ENCODE results near the gene KRT15. TPM values are rescaled to one million over a fixed set of nuclear protein-coding genes. Genes with fewer than 3 reads are reported as not detected.

Gene KRT15
- total and polyA plus RNA-seq, 2 of the 8 experiments (the other 6 are each of a cell fraction or from before 2014, with no cell fraction given), result 0.11 to 0.13 TPM

- no peak overlapping the region for H2BK15ac ChIP-seq (ENCODE audit: low read length)
- FAIRE-seq, result no peak
- no peak overlapping the region for H4K8ac ChIP-seq (ENCODE audit: extremely low read depth, insufficient read depth, low read length)
- 78% methylated on average over 5 of the region's 5 CpGs; no CpG with 5 or more reads in 1 of the 2 experiments for WGBS, 2 experiments (ENCODE audit: extremely low coverage in 1 of 2, insufficient coverage in 1 of 2, insufficient read length in 1 of 2, insufficient replicate concordance in 2 of 2, low coverage in 1 of 2, low lambda C conversion rate in 2 of 2, missing lambda C conversion rate in 1 of 2)
- no peak for DNase-seq (ENCODE audit: low read depth in 1 of 2, low spot score in 2 of 2)
- no peak overlapping the region for H2BK20ac ChIP-seq (ENCODE audit: low read length)
- H3K18ac ChIP-seq (ENCODE audit: extremely low read depth, low read length), result no peak overlapping the region
- H2AK5ac ChIP-seq (ENCODE audit: low read depth, low read length), result no peak overlapping the region
- H4K20me1 ChIP-seq (replicated peaks in 1 of 2; ENCODE audit: control insufficient read depth in 1 of 2, insufficient read depth in 2 of 2, low read length in 2 of 2), result no peaks in the 10 kb centered on the region
- H4K91ac ChIP-seq (replicated peaks; ENCODE audit: insufficient read length, low read length), result no peak overlapping the region
- no peak overlapping the region for H3K56ac ChIP-seq (replicated peaks; ENCODE audit: insufficient read length, low read depth, low read length)
- no peaks in the 10 kb centered on the region for H3K79me1 ChIP-seq (ENCODE audit: low read depth, low read length)
- no peak overlapping the region for H3K27ac ChIP-seq (ENCODE audit: low read depth, low read length)
- H3K4me1 ChIP-seq (replicated peaks in 1 of 4; ENCODE audit: control insufficient read depth in 3 of 4, insufficient read depth in 4 of 4, low read length in 3 of 4), result peaks cover 0 to 2% (median 0%) of the 10 kb centered on the region in 4 experiments; a peak in 3 of 7 replicates
- no peak overlapping the region for H2BK5ac ChIP-seq (ENCODE audit: low read depth, low read length)
- H3K36me3 ChIP-seq (ENCODE audit: control insufficient read depth in 2 of 4, insufficient read depth in 4 of 4, low read length in 3 of 4), result no peaks in the 10 kb centered on the region
- H3K9ac ChIP-seq (replicated peaks in 1 of 4; ENCODE audit: extremely low read depth in 1 of 4, low read depth in 3 of 4, low read length in 3 of 4), result peak overlapping the region in 1 of 4 experiments; percentile 17; a peak in 1 of 7 replicates
- no peak overlapping the region for H3K4me2 ChIP-seq (ENCODE audit: insufficient read depth in 1 of 2, low read depth in 2 of 2, low read length in 2 of 2)
- no peak overlapping the region for H3K4me3 ChIP-seq (ENCODE audit: extremely low read depth in 1 of 4, insufficient read depth in 2 of 4, low read depth in 3 of 4, low read length in 4 of 4)
- TF ChIP-seq TBP (IDR thresholded peaks at IDR 0.05; ENCODE audit: low read depth, low read length) (no peak), SAP30 (IDR thresholded peaks at IDR 0.05; ENCODE audit: insufficient read depth, insufficient replicate concordance, low read length) (no peak), RNF2 (IDR thresholded peaks at IDR 0.05; ENCODE audit: borderline replicate concordance, low read depth, low read length, missing control alignments, poor library complexity, severe bottlenecking) (no peak), BACH1 (IDR thresholded peaks at IDR 0.05; ENCODE audit: low read length) (no peak), TCF12 (IDR thresholded peaks at IDR 0.05; ENCODE audit: low read depth, low read length) (no peak), TEAD4 (IDR thresholded peaks at IDR 0.05; ENCODE audit: low read depth, low read length) (no peak), CBX8 (IDR thresholded peaks at IDR 0.05; ENCODE audit: borderline replicate concordance, low read depth, low read length) (no peak), EGR1 (IDR thresholded peaks at IDR 0.05; ENCODE audit: borderline replicate concordance, low read depth, low read length) (no peak), MAX (IDR thresholded peaks at IDR 0.05) (no peak), RBBP5 (IDR thresholded peaks at IDR 0.05; ENCODE audit: borderline replicate concordance, low read depth, low read length) (no peak), RFX5 (IDR thresholded peaks at IDR 0.05; ENCODE audit: borderline replicate concordance, low read depth, low read length) (no peak), CREB1 (IDR thresholded peaks at IDR 0.05) (no peak)
- no peaks in the 10 kb centered on the region; a peak in 2 of 7 replicates for H3K27me3 ChIP-seq (replicated peaks in 1 of 4; ENCODE audit: control insufficient read depth in 3 of 4, extremely low read depth in 1 of 4, insufficient read depth in 3 of 4, low read length in 3 of 4)
- no peak overlapping the region for H2BK120ac ChIP-seq (replicated peaks; ENCODE audit: low read depth, low read length)
- H3K79me2 ChIP-seq (ENCODE audit: control insufficient read depth in 1 of 2, insufficient read depth in 2 of 2, low read length in 2 of 2), result no peaks in the 10 kb centered on the region
- POLR2A ChIA-PET (ENCODE audit: partially characterized antibody), result no interaction called here
- CTCF ChIA-PET (ENCODE audit: partially characterized antibody), result interaction anchor here (1.3 to 21.2 kb wide), 3 partner anchors 92 to 751 kb away, joined by 3 to 492 read pairs (median 279); no protein-coding TSS in a partner anchor
- no peak overlapping the region for H3K14ac ChIP-seq (ENCODE audit: insufficient read length)
- no peaks in the 10 kb centered on the region for H3K9me3 ChIP-seq (ENCODE audit: insufficient read depth in 2 of 2, low read depth in 1 of 2, low read length in 1 of 2)
- no peaks in the 10 kb centered on the region; the same call in 1 of the 2 replicates for H3K23me2 ChIP-seq (ENCODE audit: low read depth, low read length)
- H4K5ac ChIP-seq (ENCODE audit: insufficient read length, low read depth, low read length), result no peak overlapping the region
- H3K23ac ChIP-seq (ENCODE audit: insufficient read length), result no peak overlapping the region
- H2BK12ac ChIP-seq (ENCODE audit: low read depth, low read length), result no peak overlapping the region
- H2AFZ ChIP-seq (ENCODE audit: low read length), result no peak overlapping the region
- H3K4ac ChIP-seq (replicated peaks; ENCODE audit: insufficient read length, low read depth, low read length), result no peak overlapping the region
These were observed 37.6 kb upstream of the KRT15 start for GRCh38 chr17:41556306-41556705.
